HCT116 (cell line): ENCODE data around the gene IL20RB. TPM values are rescaled to one million over a fixed set of nuclear protein-coding genes. Genes with fewer than 3 reads are reported as not detected.

Source experiments
- ATAC-seq: fragments of 200-7000 bp; cut with Tn5 transposase; 2 replicates; pipeline ENCODE4 v1.9.1; 2020; ENCODE audit warnings: mild to moderate bottlenecking, moderate library complexity
- BruUV-seq: library from RNA; stranded (reverse); fragments of 400-500 nt; replicated peaks from 2 replicates; lab custom pipeline; 2021; lab: Mats Ljungman, UMichigan
- CTCF ChIA-PET: fragments of 300-600 bp; sonication (Branson Sonifier 250); formaldehyde crosslinking; loops from one replicate; lab custom pipeline; 2021; ENCODE audit warnings: antibody characterized with exemption; lab: Charles Lee
- POLR2A ChIA-PET: fragments of 300-600, 350-600 bp; sonication (Branson Sonifier 250); formaldehyde crosslinking; loops from one replicate; lab custom pipeline; 2021; ENCODE audit warnings: antibody characterized with exemption; lab: Charles Lee
- RAD21 ChIA-PET, 2 experiments: fragments of 300-600 bp; sonication (Branson Sonifier 250); formaldehyde crosslinking; loops; one replicate each; lab custom pipeline; 2023; ENCODE audit warnings: low total read pairs in 2 of 2; ENCODE audit not compliant: uncharacterized antibody in 2 of 2, unreplicated experiment in 2 of 2, low non-redundant PET in 1 of 2; lab: Charles Lee
- DNase-seq: peaks from one replicate; pipeline ENCODE4 v3.0.0-alpha.2; 2010; ENCODE audit warnings: low read depth, low spot score
- H2AFZ ChIP-seq: fragments of 200-600 bp; shearing (Covaris generic), sonication (generic); 2 replicates; pipeline ENCODE4 v1.6.1; 2017; ENCODE audit warnings: low read depth, mixed run types, mixed read lengths, antibody characterized with exemption, low read length; ENCODE audit not compliant: poor library complexity, severe bottlenecking
- H3K27ac ChIP-seq: 2 replicates; pipeline ENCODE4 v1.5.1; 2012; ENCODE audit warnings: low read depth, low read length
- H3K27me3 ChIP-seq: fragments of 200-600 bp; sonication (generic); 2 replicates; pipeline ENCODE4 v1.6.1; 2016; ENCODE audit warnings: mixed run types, low read length, mixed read lengths; ENCODE audit not compliant: insufficient read depth
- H3K36me3 ChIP-seq, 2 experiments: fragments of 200-500 bp in 1 of 2; fragments of 200-600 bp in 1 of 2; sonication (Bioruptor generic) in 1 of 2; sonication (generic) in 1 of 2; 2 replicates each; pipeline versions ENCODE4 v1.5.1 to v1.6.1; 2014 to 2016; ENCODE audit warnings: low read length in 2 of 2, inconsistent platforms in 1 of 2, mixed read lengths in 1 of 2, mixed run types in 1 of 2; ENCODE audit not compliant: insufficient read depth in 2 of 2, control insufficient read depth in 1 of 2
- H3K4me1 ChIP-seq, 2 experiments: fragments of 200-600 bp in 1 of 2; sonication (generic) in 1 of 2; 2 replicates each; pipeline versions ENCODE4 v1.5.1 to v1.6.1; 2012 to 2017; ENCODE audit warnings: low read length in 2 of 2, inconsistent platforms in 1 of 2, mild to moderate bottlenecking in 1 of 2, mixed read lengths in 1 of 2, mixed run types in 1 of 2, moderate library complexity in 1 of 2; ENCODE audit not compliant: insufficient read depth in 2 of 2, control insufficient read depth in 1 of 2
- H3K4me2 ChIP-seq: fragments of 200-600 bp; sonication (generic); 2 replicates; pipeline ENCODE4 v1.6.1; 2017; ENCODE audit warnings: mixed run types, low read length, mixed read lengths
- H3K4me3 ChIP-seq, 2 experiments: fragments of 200-600 bp in 1 of 2; sonication (generic) in 1 of 2; replicated peaks in 1 of 2; 2 replicates each; pipeline ENCODE4 v1.5.1; 2011 to 2016; ENCODE audit warnings: low read length in 2 of 2, control low read depth in 1 of 2, low read depth in 1 of 2, mild to moderate bottlenecking in 1 of 2, mixed read lengths in 1 of 2, mixed run types in 1 of 2
- H3K79me2 ChIP-seq: fragments of 200-600 bp; sonication (generic); 2 replicates; pipeline ENCODE4 v1.6.1; 2017; ENCODE audit warnings: mild to moderate bottlenecking, mixed run types, low read length, moderate library complexity, mixed read lengths; ENCODE audit not compliant: insufficient read depth
- H3K9ac ChIP-seq: fragments of 200-600 bp; sonication (generic); 2 replicates; pipeline ENCODE4 v1.6.1; 2016; ENCODE audit warnings: low read length, mixed read lengths
- H3K9me2 ChIP-seq: fragments of 200-600 bp; sonication (generic), shearing (Covaris generic); 2 replicates; pipeline ENCODE4 v1.6.1; 2017; ENCODE audit warnings: mixed run types, mild to moderate bottlenecking, moderate library complexity; ENCODE audit not compliant: insufficient read depth
- H3K9me3 ChIP-seq, 2 experiments: fragments of 200-500 bp in 1 of 2; fragments of 200-600 bp in 1 of 2; sonication (Bioruptor generic) in 1 of 2; sonication (generic) in 1 of 2; 2 replicates each; pipeline ENCODE4 v1.6.1; 2014 to 2017; ENCODE audit warnings: low read length in 2 of 2, mixed read lengths in 2 of 2, inconsistent platforms in 1 of 2, low read depth in 1 of 2, mild to moderate bottlenecking in 1 of 2, mixed run types in 1 of 2, moderate library complexity in 1 of 2; ENCODE audit not compliant: control insufficient read depth in 1 of 2, insufficient read depth in 1 of 2
- H4K20me1 ChIP-seq: fragments of 200-600 bp; sonication (generic), shearing (Covaris generic); 2 replicates; pipeline ENCODE4 v1.6.1; 2017; ENCODE audit warnings: mixed run types, mild to moderate bottlenecking, moderate library complexity; ENCODE audit not compliant: insufficient read depth
- CEBPB ChIP-seq: IDR thresholded peaks from 2 replicates; pipeline ENCODE4 v1.6.1; 2012; ENCODE audit warnings: low read depth
- EZH2 ChIP-seq: fragments of 200-600 bp; sonication (generic); IDR thresholded peaks from 2 replicates; pipeline ENCODE4 v1.6.1; 2017; ENCODE audit warnings: antibody characterized with exemption, mixed run types
- EZH2phosphoT487 ChIP-seq: fragments of 200-600 bp; IDR thresholded peaks from 2 replicates; pipeline ENCODE4 v1.6.1; 2018; ENCODE audit warnings: antibody characterized with exemption, borderline replicate concordance
- SRF ChIP-seq: IDR thresholded peaks from 2 replicates; pipeline ENCODE4 v1.6.1; 2012; ENCODE audit warnings: low read depth
- TCF7L2 ChIP-seq: IDR thresholded peaks from 2 replicates; pipeline ENCODE4 v1.7.0; 2011; ENCODE audit warnings: borderline replicate concordance, inconsistent platforms; ENCODE audit not compliant: insufficient read depth, insufficient read length; ENCODE audit errors: extremely low read depth
- YY1 ChIP-seq: IDR thresholded peaks from 2 replicates; pipeline ENCODE4 v1.6.1; 2011; ENCODE audit warnings: low read length, low read depth, moderate library complexity, mild to moderate bottlenecking; ENCODE audit not compliant: insufficient replicate concordance; ENCODE audit errors: extremely low read depth
- ZFX ChIP-seq: fragments of 450-650 bp; IDR thresholded peaks from 2 replicates; pipeline ENCODE4 v1.6.1; 2017
- intact Hi-C: fragments of 100-400 bp; cut with micrococcal nuclease; formaldehyde crosslinking; loops from 2 replicates; pipeline ENCODE4 v1.10.0; 2022
- total RNA-seq: library from RNA; stranded (reverse); gene quantifications from one replicate; pipeline ENCODE4 v1.2.1, GENCODE V29; 2021; ENCODE audit not compliant: unreplicated experiment
- TF ChIP-seq, protein P1 (sequence below): IDR thresholded peaks from 2 replicates; pipeline ENCODE4 v1.6.1; 2011; ENCODE audit warnings: mild to moderate bottlenecking, low read length, moderate library complexity; ENCODE audit not compliant: insufficient replicate concordance; ENCODE audit errors: extremely low read depth
- TF ChIP-seq, protein P2 (sequence below): IDR thresholded peaks from 2 replicates; pipeline ENCODE4 v1.6.1; 2012
- TF ChIP-seq, protein P3 (sequence below): IDR thresholded peaks from 2 replicates; pipeline ENCODE4 v1.6.1; 2012

Gene IL20RB
- total RNA-seq, 1 experiment from 2014 or later: 6.1 TPM

DNA sequence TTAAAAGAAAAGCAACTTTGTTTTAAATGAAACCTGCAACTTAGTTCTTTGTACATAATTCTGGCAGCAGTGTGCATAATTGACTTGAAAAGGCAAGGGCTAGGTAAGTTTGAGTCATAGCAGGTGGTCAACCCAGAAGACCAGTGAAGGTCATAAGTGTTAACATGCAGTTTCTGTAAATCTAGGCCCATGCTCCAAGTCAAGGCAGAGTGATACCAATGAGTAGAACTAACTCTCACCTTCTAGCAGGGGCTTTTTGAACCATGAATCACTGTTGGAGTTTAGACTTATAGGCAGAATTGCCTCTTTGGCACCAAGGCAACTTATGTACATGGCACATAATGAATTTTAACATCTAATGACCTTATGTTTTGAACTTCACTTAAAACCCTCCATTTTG, 29.5 kb upstream of the IL20RB start (continued):
- TF ChIP-seq, protein P1, sequence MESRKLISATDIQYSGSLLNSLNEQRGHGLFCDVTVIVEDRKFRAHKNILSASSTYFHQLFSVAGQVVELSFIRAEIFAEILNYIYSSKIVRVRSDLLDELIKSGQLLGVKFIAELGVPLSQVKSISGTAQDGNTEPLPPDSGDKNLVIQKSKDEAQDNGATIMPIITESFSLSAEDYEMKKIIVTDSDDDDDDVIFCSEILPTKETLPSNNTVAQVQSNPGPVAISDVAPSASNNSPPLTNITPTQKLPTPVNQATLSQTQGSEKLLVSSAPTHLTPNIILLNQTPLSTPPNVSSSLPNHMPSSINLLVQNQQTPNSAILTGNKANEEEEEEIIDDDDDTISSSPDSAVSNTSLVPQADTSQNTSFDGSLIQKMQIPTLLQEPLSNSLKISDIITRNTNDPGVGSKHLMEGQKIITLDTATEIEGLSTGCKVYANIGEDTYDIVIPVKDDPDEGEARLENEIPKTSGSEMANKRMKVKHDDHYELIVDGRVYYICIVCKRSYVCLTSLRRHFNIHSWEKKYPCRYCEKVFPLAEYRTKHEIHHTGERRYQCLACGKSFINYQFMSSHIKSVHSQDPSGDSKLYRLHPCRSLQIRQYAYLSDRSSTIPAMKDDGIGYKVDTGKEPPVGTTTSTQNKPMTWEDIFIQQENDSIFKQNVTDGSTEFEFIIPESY: no peak
- TF ChIP-seq, protein P2, sequence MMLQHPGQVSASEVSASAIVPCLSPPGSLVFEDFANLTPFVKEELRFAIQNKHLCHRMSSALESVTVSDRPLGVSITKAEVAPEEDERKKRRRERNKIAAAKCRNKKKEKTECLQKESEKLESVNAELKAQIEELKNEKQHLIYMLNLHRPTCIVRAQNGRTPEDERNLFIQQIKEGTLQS: no peak
- no peak for TF ChIP-seq SRF
- no peak for TF ChIP-seq EZH2
- TF ChIP-seq, protein P3, sequence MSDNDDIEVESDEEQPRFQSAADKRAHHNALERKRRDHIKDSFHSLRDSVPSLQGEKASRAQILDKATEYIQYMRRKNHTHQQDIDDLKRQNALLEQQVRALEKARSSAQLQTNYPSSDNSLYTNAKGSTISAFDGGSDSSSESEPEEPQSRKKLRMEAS: no peak
- TF ChIP-seq ZFX: no peak
- TF ChIP-seq EZH2phosphoT487: no peak

DNA sequence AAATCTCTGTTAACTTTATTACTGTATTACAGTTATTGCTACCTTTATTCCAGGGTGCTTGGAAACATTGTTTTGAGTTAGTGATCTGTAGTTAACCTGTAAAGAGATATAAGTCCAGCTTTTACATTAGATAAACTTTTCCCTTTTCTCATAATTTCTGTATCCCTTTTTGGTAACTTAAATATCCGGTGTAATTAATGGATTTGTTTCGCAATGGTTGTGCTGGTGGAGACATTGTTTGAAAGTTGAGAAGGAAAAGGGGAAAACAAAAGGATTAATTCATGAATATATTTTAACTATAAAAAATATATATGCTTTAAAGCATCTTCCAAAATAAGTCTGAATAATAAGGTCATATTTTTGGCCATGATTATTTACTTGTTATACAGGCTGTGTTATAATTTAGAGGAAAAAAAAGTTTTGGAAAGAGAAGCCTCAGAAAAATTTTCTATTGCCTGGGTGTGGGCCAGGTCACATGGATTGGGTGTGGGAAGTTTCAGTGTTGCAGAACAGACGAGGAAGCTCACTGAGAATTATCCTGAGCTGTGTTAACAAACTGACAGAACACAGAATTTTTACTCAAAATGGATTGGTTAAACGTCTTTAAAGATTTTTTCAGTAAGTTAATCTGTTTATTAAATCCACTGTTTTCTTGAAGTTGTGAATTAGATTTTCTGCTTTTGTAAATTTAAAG, 27.7 kb upstream of the IL20RB start:
- DNase-seq (no peak), ATAC-seq (no peak)
- Histone ChIP-seq H3K9me2 (no peaks in the 10 kb centered on the region), H3K36me3 (peaks cover 0 to 9% of the 10 kb centered on the region in 2 experiments; a peak in 1 of 4 replicates), H2AFZ (no peak overlapping the region), H3K4me3 (no peak overlapping the region), H3K9ac (no peak overlapping the region), H3K27me3 (no peaks in the 10 kb centered on the region), H3K27ac (no peak overlapping the region), H3K4me1 (peaks cover 0 to 5% of the 10 kb centered on the region in 2 experiments; a peak in 1 of 4 replicates), H4K20me1 (no peaks in the 10 kb centered on the region), H3K9me3 (no peaks in the 10 kb centered on the region), H3K4me2 (no peak overlapping the region), H3K79me2 (peaks cover 29% of the 10 kb centered on the region)
- BruUV-seq: no TSS peak
- CTCF ChIA-PET: no interaction called here
- POLR2A ChIA-PET: no interaction called here
- intact Hi-C loops: no loop called here
- RAD21 ChIA-PET: no interaction called here
- TF ChIP-seq TCF7L2 (no peak), EZH2 (no peak), YY1 (no peak), CEBPB (peak; percentile 69; the same call in 1 of the 2 replicates)
